Panc1 (cell line): Measurements from ENCODE around the gene GID4.

ENCODE experiments used
- CTCF ChIP-seq: fragments of 450-650 bp; IDR thresholded peaks from 2 replicates; pipeline ENCODE4 v1.5.1; 2017; ENCODE audit warnings: mild to moderate bottlenecking
- POLR2AphosphoS5 ChIP-seq: IDR thresholded peaks from 2 replicates; pipeline ENCODE4 v1.6.1; 2012; ENCODE audit warnings: mild to moderate bottlenecking, low read depth, low read length, moderate library complexity
- REST ChIP-seq, 2 experiments: IDR thresholded peaks; 2 replicates each; pipeline ENCODE4 v1.6.1; 2011 to 2012; ENCODE audit warnings: low read depth in 2 of 2, control low read depth in 1 of 2, low read length in 1 of 2, mild to moderate bottlenecking in 1 of 2, moderate library complexity in 1 of 2; ENCODE audit not compliant: insufficient read depth in 1 of 2
- SIN3A ChIP-seq: IDR thresholded peaks from 2 replicates; pipeline ENCODE4 v1.6.1; 2012; ENCODE audit warnings: low read depth, mild to moderate bottlenecking, low read length, moderate library complexity, borderline replicate concordance; ENCODE audit not compliant: insufficient read depth
- TCF7L2 ChIP-seq: IDR thresholded peaks from 2 replicates; pipeline ENCODE4 v1.6.1; 2011; ENCODE audit warnings: mild to moderate bottlenecking, low read depth, low read length, inconsistent platforms

- TF ChIP-seq POLR2AphosphoS5 (no peak), CTCF (no peak), REST (IDR thresholded peaks at IDR 0.05; ENCODE audit: insufficient read depth in 1 of 2, low read depth in 2 of 2, low read length in 1 of 2) (no peak), TCF7L2 (no peak), SIN3A (no peak)
These were observed 21.2 kb upstream of the GID4 start for GRCh38 chr17:18017958-18018357.
